ENCODE data around the gene FAM234A. TPM values are rescaled to one million over a fixed set of nuclear protein-coding genes. Genes with fewer than 3 reads are reported as not detected.

Gene FAM234A
- total RNA-seq, 2 donors from 2014 or later, result 51.7 to 141 TPM

DNA sequence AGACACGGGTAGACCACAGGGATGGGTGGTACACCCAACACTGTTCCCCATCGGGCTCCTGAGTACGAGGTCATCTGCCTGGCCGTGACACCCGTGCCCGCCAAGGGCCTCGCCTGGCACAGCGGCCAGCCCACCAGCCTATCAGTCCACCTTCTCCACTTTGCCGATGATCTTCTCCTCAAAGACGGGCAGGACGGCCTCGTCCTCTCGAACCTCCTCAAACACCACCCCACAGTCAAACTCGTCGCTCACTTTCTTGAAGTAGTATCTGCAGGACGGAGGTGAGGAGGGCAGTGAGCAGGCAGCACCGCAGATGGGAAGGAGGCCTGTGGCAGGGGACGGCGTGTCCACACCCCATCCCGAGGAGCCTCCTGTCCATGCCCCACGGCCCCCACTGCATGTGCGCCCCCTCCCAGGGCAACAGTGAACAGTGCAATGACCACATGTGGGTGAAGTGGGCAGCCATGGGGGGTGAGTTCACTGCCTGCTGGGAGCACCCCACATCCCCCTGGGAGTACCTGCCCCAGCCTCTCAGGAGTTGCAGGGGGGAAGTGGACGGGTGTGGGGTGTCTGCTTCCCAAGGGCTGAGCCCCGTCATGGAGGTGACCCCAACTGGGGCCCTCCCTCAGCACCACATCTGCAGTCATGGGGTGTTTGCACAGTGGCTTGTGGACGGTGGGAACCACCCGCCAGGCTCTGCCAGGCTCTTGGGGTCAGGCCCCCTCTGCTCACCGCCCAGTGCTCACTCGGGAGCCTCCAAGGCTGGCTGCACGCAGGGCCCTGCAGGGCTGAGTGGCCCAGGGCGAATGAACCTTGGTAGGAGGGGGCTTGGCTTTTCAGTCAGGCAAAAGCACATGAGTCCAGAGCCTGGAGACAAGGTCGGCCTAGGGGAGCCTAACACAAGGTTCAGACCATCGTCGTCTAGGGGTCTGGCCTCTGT lies 53.6 kb downstream of the FAM234A start:
- no peak for TF ChIP-seq CTCF (IDR thresholded peaks at IDR 0.05)
- ATAC-seq (ENCODE audit: insufficient number of reproducible peaks, low FRiP score, low read depth), result no peak
- no peaks in the 10 kb centered on the region for H3K9me3 ChIP-seq
- H3K4me1 ChIP-seq (ENCODE audit: control insufficient read depth in 1 of 2, low read depth in 2 of 2), result no peaks in the 10 kb centered on the region
- DNase-seq (ENCODE audit: low spot score), result no peak
- H3K36me3 ChIP-seq, result peaks cover 33% of the 10 kb centered on the region
- H3K27ac ChIP-seq, result no peak overlapping the region
- H3K4me3 ChIP-seq, result no peak overlapping the region
- no peaks in the 10 kb centered on the region for H3K27me3 ChIP-seq (replicated peaks; ENCODE audit: insufficient read depth)

GRCh38 chr16:289395-289997 lies 54.9 kb downstream of the FAM234A start:
- Histone ChIP-seq H3K9me3 (no peaks in the 10 kb centered on the region), H3K4me1 (ENCODE audit: control insufficient read depth in 1 of 2, low read depth in 2 of 2) (no peaks in the 10 kb centered on the region), H3K27ac (no peak overlapping the region), H3K27me3 (replicated peaks; ENCODE audit: insufficient read depth) (no peaks in the 10 kb centered on the region), H3K4me3 (no peak overlapping the region), H3K36me3 (peaks cover 33% of the 10 kb centered on the region)
- TF ChIP-seq CTCF (IDR thresholded peaks at IDR 0.05), result no peak
- ATAC-seq (ENCODE audit: insufficient number of reproducible peaks, low FRiP score, low read depth), result no peak
- no peak for DNase-seq (ENCODE audit: low spot score)

DNA sequence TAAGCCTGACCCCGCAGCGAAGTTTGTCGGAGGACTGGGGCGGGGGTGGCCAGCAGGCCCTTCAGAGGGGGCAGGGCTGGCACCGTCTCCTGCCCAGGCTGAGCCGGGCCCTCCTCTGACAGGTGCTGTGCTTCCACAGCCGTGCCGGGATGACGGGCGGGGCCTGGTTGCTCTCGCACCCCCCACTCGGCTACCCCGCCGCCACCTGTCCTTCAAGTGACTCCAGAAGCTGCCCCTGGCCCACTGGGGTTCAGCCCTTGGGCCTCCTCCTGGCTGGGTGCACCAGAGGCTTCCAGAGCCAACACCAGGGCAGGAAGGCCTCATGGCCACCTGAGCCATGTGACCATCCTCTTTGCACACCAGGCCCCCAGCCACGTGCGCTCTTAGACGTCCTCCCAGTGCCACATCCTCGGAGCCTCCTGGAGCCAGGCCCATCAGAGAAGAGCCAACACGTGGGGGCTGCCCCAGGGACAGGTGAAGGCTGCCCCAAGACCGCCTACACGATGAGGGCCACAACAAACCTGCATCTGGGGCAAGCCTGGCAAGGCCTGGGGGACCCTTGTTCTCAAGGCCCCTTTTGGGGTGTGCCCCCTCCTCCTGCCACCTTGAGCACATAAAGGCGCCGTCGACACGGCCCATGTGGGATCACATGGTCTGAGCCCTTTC lies 55.5 kb downstream of the FAM234A start:
- TF ChIP-seq CTCF (IDR thresholded peaks at IDR 0.05), result no peak
- DNase-seq (ENCODE audit: low spot score), result no peak
- ATAC-seq (ENCODE audit: insufficient number of reproducible peaks, low FRiP score, low read depth), result no peak
- Histone ChIP-seq H3K27me3 (replicated peaks; ENCODE audit: insufficient read depth) (no peaks in the 10 kb centered on the region), H3K27ac (no peak overlapping the region), H3K4me3 (no peak overlapping the region), H3K9me3 (no peaks in the 10 kb centered on the region), H3K36me3 (peaks cover 33% of the 10 kb centered on the region), H3K4me1 (ENCODE audit: control insufficient read depth in 1 of 2, low read depth in 2 of 2) (no peaks in the 10 kb centered on the region)

GRCh38 chr16:290681-291405 lies 56.2 kb downstream of the FAM234A start:
- DNase-seq (ENCODE audit: low spot score) (no peak), ATAC-seq (ENCODE audit: insufficient number of reproducible peaks, low FRiP score, low read depth) (no peak)
- peaks cover 33% of the 10 kb centered on the region for H3K36me3 ChIP-seq
- no peaks in the 10 kb centered on the region for H3K27me3 ChIP-seq (replicated peaks; ENCODE audit: insufficient read depth)
- no peak overlapping the region for H3K4me3 ChIP-seq
- H3K27ac ChIP-seq, result no peak overlapping the region
- TF ChIP-seq CTCF (IDR thresholded peaks at IDR 0.05), result no peak
- no peaks in the 10 kb centered on the region for H3K9me3 ChIP-seq
- H3K4me1 ChIP-seq (ENCODE audit: control insufficient read depth in 1 of 2, low read depth in 2 of 2), result no peaks in the 10 kb centered on the region

All from thoracic aorta (tissue), 2 donors.